NCI-H510A (cell line): ENCODE data around the gene PAAF1.
A peak's percentile ranks its signal among the peaks of the same experiment; 100 is the strongest.
"Not testable (repeated sequence)": the region's sequence is repeated elsewhere in the genome, so short reads cannot be mapped to it uniquely, and the experiment has no call there.

Experiments
- DNase-seq: peaks from one replicate; lab custom pipeline; 2025; lab: John Stamatoyannopoulos, UW

The PAAF1 gene

GRCh38 chr11:73876424-73877310 is at the start of gene PAAF1, which contains the start of gene COA4:
Gene PAAF1, plus strand, starts transcription at chr11:73876999. Its CDS starts 23 bp downstream, at chr11:73877022.
Gene COA4, minus strand, starts transcription at chr11:73876846. Its CDS starts 3,468 bp downstream, at chr11:73873378.
- peak; percentile 98 for DNase-seq

- DNase-seq, result no peak
Measured at GRCh38 chr11:73830261-73830660, 46.5 kb upstream of the PAAF1 start.

- DNase-seq, result no peak
Measured at GRCh38 chr11:73833067-73833466, 43.7 kb upstream of the PAAF1 start.

- no peak for DNase-seq
Measured at GRCh38 chr11:73838443-73839122, 38.2 kb upstream of the PAAF1 start.

- DNase-seq, result no peak
Measured at GRCh38 chr11:73839123-73839457, 37.7 kb upstream of the PAAF1 start.

GRCh38 chr11:73851046-73851764 is 25.6 kb upstream of the PAAF1 start:
- DNase-seq, result no peak

- DNase-seq, result no peak
Measured at GRCh38 chr11:73852049-73852448, 24.8 kb upstream of the PAAF1 start.

- DNase-seq, result no peak
Measured at GRCh38 chr11:73854680-73855079, 22.1 kb upstream of the PAAF1 start.

- no peak for DNase-seq
Measured at GRCh38 chr11:73856031-73856567, 20.7 kb upstream of the PAAF1 start.

GRCh38 chr11:73859671-73860070 is 17.1 kb upstream of the PAAF1 start:
- no peak for DNase-seq

- DNase-seq, result no peak
Measured at GRCh38 chr11:73860202-73860601, 16.6 kb upstream of the PAAF1 start.

- DNase-seq, result no peak
Measured at GRCh38 chr11:73862986-73863385, 13.8 kb upstream of the PAAF1 start.

- no peak for DNase-seq
Measured at GRCh38 chr11:73866095-73866579, 10.7 kb upstream of the PAAF1 start.

GRCh38 chr11:73866586-73866996 is 10.2 kb upstream of the PAAF1 start:
- DNase-seq, result no peak

GRCh38 chr11:73869332-73869949 is 7.4 kb upstream of the PAAF1 start:
- DNase-seq, result no peak

- no peak for DNase-seq
Measured at GRCh38 chr11:73870261-73870660, 6.5 kb upstream of the PAAF1 start.

- DNase-seq, result no peak
Measured at GRCh38 chr11:73872749-73873357, 3.9 kb upstream of the PAAF1 start.

GRCh38 chr11:73875380-73875779 is 1.4 kb upstream of the PAAF1 start:
- no peak for DNase-seq

GRCh38 chr11:73875840-73876239 is 959 bp upstream of the PAAF1 start:
- DNase-seq, result no peak

- DNase-seq, result no peak
Measured at GRCh38 chr11:73878771-73879170, 2.0 kb downstream of the PAAF1 start.

GRCh38 chr11:73880449-73880848 is 3.6 kb downstream of the PAAF1 start:
- DNase-seq, result not testable (repeated sequence)
